Activated naive CD4-positive, alpha-beta T cell treated with anti-CD3 and anti-CD28 coated beads, Interleukin-2, amount 10 ng/mL, durations not matched to agents 7 days and 5 days (primary cell): ENCODE data around the gene APOA1.

Source experiments
- CTCF ChIA-PET: fragments of 350-600 bp; sonication (Branson Sonifier 250); formaldehyde crosslinking; loops from one replicate; lab custom pipeline; 2021; ENCODE audit warnings: antibody characterized with exemption; lab: Charles Lee
- DNase-seq: peaks from one replicate; pipeline ENCODE4 v3.0.0-alpha.2; 2020
- H3K27ac Mint-ChIP-seq: one replicate; pipeline ENCODE4 v1.8.0; 2021; ENCODE audit warnings: mild to moderate bottlenecking, moderate library complexity, mixed read lengths
- H3K27me3 Mint-ChIP-seq: one replicate; pipeline ENCODE4 v1.8.0; 2021; ENCODE audit warnings: mild to moderate bottlenecking, mixed read lengths
- H3K36me3 Mint-ChIP-seq: one replicate; pipeline ENCODE4 v1.8.0; 2021; ENCODE audit warnings: mixed read lengths
- H3K4me1 Mint-ChIP-seq: one replicate; pipeline ENCODE4 v1.8.0; 2021; ENCODE audit warnings: mixed read lengths
- H3K4me3 Mint-ChIP-seq: one replicate; pipeline ENCODE4 v1.8.0; 2021; ENCODE audit warnings: mild to moderate bottlenecking, moderate library complexity, mixed read lengths
- H3K9me3 Mint-ChIP-seq: one replicate; pipeline ENCODE4 v1.8.0; 2021; ENCODE audit warnings: mixed read lengths

APOA1 gene

DNA sequence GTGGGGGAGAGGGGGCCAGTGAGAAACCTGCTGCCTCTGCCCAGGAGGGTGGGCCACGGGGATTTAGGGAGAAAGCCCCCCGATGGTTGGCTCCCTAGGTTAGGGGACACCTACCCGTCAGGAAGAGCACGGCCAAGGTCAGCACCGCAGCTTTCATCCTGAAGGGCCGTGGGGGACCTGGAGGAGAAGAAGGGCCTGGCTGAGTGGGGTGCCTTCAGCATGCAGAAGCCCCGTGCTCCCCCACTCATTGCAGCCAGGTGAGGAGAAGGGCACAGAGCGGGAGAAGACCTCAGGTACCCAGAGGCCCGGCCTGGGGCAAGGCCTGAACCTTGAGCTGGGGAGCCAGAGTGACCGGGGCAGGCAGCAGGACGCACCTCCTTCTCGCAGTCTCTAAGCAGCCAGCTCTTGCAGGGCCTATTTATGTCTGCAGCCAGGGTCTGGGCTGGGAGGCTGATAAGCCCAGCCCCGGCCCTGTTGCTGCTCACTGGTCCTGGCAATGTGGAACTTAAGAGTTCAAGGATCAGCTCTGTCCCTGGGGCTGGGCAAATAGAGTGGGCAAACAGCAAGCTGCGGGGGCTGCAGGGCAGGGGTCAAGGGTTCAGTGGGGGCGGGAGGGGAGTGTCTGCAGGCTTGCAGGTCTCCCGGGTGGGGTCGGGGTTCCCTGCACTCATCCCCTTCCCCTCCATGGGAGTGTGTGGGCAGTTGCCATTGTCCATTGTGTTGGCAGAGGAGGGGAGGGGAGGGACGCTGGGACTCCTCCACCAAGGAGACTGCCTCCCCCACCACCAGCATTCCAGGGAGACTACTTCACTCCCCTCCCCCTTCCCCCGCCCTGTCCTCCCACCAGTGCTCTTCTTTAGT is at the start of gene APOA1:
APOA1 (minus strand) TSS at position 392 of the 861 bp plus-strand sequence; CDS start at position 157, 235 bp downstream.
- CTCF ChIA-PET = interaction anchor here (1.1 to 8.5 kb wide), 10 partner anchors 11 to 390 kb away, joined by 3 to 139 read pairs (median 18); partner anchors contain the start of genes APOA5 and ZPR1
- DNase-seq = no peak
- H3K4me1 Mint-ChIP-seq = peaks cover 21% of the 10 kb centered on the region
- H3K27me3 Mint-ChIP-seq = peaks cover 30% of the 10 kb centered on the region
- H3K9me3 Mint-ChIP-seq = no peaks in the 10 kb centered on the region
- H3K36me3 Mint-ChIP-seq = no peaks in the 10 kb centered on the region
- no peak within 1 kb of the TSS for H3K4me3 Mint-ChIP-seq
- H3K27ac Mint-ChIP-seq = no peak within 1 kb of the TSS

DNA sequence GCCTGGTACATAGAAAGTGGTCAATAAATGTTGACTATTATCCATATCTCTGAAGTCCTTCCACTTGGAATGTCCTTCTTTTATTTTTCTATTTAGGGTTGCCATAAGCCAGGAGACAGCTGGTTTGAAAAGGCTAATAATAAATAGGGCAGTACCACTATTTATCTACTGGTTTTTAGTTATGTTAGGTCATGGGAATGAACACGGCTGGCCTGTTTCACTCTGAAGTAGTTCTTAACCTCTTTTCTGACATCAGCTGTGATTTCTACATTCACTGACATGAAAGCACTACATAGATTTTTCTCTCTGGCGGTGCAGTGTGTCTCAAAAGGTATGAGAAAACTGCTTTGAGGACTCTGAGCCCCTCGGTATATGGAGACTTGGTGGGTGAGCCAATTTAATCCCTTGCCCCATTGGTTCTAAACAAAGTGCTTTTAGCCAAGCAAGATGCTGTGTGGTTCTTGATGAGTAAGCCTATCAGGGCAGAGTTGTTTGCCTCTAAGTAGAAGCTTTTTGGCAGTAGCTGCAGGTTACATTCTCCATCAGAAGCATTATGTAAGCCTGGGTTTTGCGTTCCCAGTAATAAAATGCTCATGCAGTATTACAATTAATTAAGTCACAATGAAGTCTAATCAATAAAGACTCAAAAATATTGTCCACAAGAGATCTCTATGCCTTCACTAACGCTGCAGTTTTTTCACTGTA is 48.7 kb upstream of the APOA1 start:
- Mint-ChIP-seq H3K27ac (peak overlapping the region; percentile 47), H3K4me1 (peaks cover 15% of the 10 kb centered on the region), H3K9me3 (no peaks in the 10 kb centered on the region), H3K27me3 (no peaks in the 10 kb centered on the region), H3K36me3 (peaks cover 4% of the 10 kb centered on the region), H3K4me3 (no peak overlapping the region)
- CTCF ChIA-PET = no interaction called here
- DNase-seq = no peak

DNA sequence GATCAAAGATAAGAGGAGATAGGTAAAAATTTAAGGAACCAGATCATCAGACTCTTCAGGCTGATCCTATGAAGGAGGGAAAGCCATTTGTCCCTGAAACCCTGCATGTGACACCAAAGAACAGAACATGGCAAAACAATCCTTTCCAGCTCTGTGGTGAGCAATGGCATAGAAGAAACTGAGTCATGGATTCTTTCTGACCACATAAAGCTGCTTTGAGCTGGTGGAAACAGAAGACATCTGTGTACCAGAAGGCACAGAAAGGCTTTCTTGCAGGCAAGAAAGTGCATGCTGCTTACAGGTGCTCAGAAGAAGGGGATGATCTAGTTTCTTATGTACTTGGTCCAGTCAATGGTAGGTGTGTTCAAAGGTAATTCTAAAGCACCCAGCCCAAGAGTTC is 45.0 kb upstream of the APOA1 start:
- Mint-ChIP-seq H3K36me3 (peaks cover 7% of the 10 kb centered on the region), H3K9me3 (no peaks in the 10 kb centered on the region), H3K27ac (no peak overlapping the region), H3K27me3 (no peaks in the 10 kb centered on the region), H3K4me1 (peaks cover 3% of the 10 kb centered on the region), H3K4me3 (no peak overlapping the region)
- CTCF ChIA-PET = interaction anchor here (0.7 to 4.7 kb wide), 4 partner anchors 46 to 224 kb away, joined by 3 to 54 read pairs (median 4); no protein-coding TSS in a partner anchor
- no peak for DNase-seq

DNA sequence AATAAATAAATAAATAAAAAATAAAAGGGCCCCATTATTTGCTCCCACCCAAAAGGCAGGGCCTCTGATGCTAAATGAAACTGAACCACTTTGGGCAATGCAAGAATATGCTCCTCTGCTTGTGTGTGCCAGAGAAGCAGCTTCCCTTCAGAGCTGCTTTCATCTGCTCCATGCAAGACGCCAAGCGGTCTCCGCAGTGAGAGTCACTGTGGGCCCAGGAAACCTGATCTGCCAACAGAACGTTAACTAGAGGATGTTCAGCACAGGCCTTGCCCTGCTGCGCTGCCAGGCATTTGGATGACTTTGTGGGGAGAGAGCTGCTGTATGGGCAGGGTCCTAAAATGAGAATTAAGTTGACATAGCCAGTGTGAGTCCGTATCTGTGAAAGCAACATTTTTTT is 43.7 kb upstream of the APOA1 start:
- no peak for DNase-seq
- no peaks in the 10 kb centered on the region for H3K9me3 Mint-ChIP-seq
- H3K36me3 Mint-ChIP-seq = peaks cover 4% of the 10 kb centered on the region
- no peaks in the 10 kb centered on the region for H3K27me3 Mint-ChIP-seq
- H3K27ac Mint-ChIP-seq = no peak overlapping the region
- H3K4me1 Mint-ChIP-seq = peaks cover 3% of the 10 kb centered on the region
- H3K4me3 Mint-ChIP-seq = no peak overlapping the region
- CTCF ChIA-PET = interaction anchor here (0.6 to 4.7 kb wide), 9 partner anchors 10 to 225 kb away, joined by 3 to 54 read pairs (median 8); no protein-coding TSS in a partner anchor

DNA sequence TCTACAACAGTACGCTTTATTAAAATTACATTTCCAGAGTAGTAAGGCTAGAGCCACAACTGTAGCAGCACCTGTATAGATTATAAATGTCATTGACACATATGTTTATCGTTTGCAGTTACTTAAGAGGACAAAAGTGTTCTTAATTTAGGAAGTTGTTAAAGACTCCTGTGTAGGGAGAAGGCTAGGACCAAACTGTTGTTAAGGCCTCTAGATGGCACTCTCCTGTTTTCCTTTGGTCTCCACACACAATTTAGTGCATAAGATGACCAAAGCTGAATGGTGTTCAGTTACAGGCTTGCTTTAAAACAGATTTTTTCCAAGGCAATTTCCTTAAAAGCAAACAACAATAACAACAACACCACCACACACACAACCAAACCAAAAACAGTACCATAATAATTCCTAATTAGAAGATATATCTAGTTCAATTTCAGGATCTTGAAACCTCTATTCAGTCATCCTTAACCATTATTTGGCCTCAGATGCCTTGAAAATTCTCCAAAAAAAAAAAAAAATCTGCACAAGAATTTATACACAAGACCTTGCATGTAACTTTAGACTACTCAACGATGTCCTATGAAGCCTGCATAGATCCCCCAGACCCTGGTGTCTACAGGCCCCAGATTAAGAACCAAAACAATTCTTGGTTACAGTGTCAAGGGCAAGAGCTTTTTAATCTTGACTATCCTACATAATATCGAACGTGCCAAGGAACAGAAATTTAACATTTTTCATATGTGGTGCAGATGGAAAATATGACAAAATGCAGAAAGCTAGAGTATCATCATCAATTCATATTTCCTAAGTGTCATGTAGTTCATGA is 42.6 kb upstream of the APOA1 start:
- Mint-ChIP-seq H3K36me3 (peaks cover 10% of the 10 kb centered on the region), H3K4me3 (no peak overlapping the region), H3K27ac (no peak overlapping the region), H3K9me3 (no peaks in the 10 kb centered on the region), H3K27me3 (no peaks in the 10 kb centered on the region), H3K4me1 (peaks cover 3% of the 10 kb centered on the region)
- peak; percentile 38 for DNase-seq
- CTCF ChIA-PET = interaction anchor here (0.8 to 4.7 kb wide), 24 partner anchors 8 to 341 kb away, joined by 3 to 54 read pairs (median 4); partner anchors contain the start of gene APOA5

DNA sequence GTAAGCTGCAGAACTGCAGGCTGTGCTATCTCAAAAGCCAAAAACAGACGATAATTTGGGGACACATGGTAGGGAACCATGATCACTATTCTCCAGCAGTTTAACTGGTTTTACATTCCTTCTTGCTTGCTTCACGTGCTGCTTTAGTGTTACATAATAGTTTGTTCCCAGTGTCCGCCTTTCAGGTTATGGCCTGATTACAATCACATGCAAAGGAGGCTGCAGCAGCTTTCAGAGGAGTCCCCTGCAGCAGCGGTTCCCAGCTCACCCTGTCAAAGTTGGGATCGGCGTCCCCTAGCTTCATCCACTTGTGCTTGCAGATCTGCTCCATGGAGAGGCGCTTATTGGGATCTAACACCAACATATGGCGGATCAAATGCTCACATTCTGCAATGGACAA is 39.2 kb upstream of the APOA1 start:
- CTCF ChIA-PET = interaction anchor here (1.2 to 1.5 kb wide), 2 partner anchors 85 to 229 kb away, joined by 3 to 7 read pairs; partner anchors contain the start of gene APOA5
- DNase-seq = no peak
- no peaks in the 10 kb centered on the region for H3K27me3 Mint-ChIP-seq
- H3K4me3 Mint-ChIP-seq = no peak overlapping the region
- peaks cover 3% of the 10 kb centered on the region for H3K4me1 Mint-ChIP-seq
- H3K9me3 Mint-ChIP-seq = no peaks in the 10 kb centered on the region
- H3K27ac Mint-ChIP-seq = no peak overlapping the region
- peaks cover 35% of the 10 kb centered on the region for H3K36me3 Mint-ChIP-seq

DNA sequence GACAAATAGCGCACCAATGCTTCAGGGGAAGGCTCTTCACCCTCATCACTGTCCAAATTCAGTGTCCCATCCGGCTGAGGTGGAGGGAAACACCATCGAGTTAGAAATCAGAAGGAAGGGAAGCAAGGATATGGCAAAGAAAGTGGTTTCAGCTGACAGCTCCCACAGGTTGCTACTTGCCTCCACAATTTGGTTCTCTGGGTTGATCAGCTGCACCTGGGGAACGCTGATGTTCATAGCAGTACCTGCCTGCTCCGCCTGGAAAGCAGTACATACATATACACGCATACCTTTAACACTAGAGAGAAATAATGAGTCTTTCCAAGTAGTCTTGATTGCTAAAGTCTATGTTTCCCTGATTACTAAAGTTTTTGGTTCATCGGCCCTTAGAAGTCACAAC is 37.8 kb upstream of the APOA1 start:
- Mint-ChIP-seq H3K36me3 (peaks cover 41% of the 10 kb centered on the region), H3K27ac (no peak overlapping the region), H3K9me3 (no peaks in the 10 kb centered on the region), H3K4me1 (peaks cover 5% of the 10 kb centered on the region), H3K27me3 (no peaks in the 10 kb centered on the region), H3K4me3 (no peak overlapping the region)
- CTCF ChIA-PET = no interaction called here
- no peak for DNase-seq

DNA sequence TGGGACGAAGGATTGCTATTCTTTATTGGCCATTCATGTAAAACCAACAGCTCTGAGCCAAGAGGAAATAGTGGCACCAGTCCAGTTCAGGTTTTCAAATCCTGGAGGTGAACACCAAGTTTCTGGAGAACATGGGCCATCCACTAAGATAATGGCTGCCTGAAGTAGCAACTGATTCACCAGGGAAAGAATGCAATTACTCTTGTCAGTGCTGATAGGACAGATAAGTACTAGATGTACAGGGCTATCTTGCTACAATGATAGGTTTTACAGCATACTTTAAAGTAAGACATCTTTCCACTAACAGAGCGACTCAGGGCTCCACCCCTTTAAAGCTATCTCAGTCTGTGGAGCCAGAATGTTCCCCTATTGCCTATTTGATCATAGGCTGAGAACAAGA is 36.8 kb upstream of the APOA1 start:
- CTCF ChIA-PET = interaction anchor here (0.9 to 2.1 kb wide), 3 partner anchors 16 to 231 kb away, joined by 3 to 8 read pairs (median 5); no protein-coding TSS in a partner anchor
- Mint-ChIP-seq H3K27ac (peak overlapping the region; percentile 46), H3K27me3 (no peaks in the 10 kb centered on the region), H3K36me3 (peaks cover 49% of the 10 kb centered on the region), H3K4me3 (no peak overlapping the region), H3K4me1 (peaks cover 2% of the 10 kb centered on the region), H3K9me3 (no peaks in the 10 kb centered on the region)
- no peak for DNase-seq

DNA sequence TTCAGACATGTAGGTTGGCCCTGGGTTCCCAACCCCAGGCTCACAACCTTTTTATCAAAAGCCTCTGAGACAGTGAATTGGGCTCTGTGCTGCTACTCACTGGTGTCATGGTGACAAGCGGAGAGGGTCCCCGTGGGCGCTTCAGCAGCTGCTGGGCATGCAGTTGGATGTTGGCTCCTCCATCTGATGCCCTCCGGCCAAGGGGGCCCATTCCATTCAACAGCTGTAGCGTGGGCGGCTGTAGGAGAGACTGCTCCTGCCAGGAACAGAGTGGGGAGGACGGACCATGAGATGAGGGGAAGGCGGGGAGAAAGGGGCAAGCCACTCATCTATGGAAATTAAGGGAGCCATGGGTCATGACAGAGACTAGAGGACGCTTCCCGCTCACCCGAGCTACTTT is 36.0 kb upstream of the APOA1 start:
- H3K4me3 Mint-ChIP-seq = no peak overlapping the region
- no peak overlapping the region for H3K27ac Mint-ChIP-seq
- H3K36me3 Mint-ChIP-seq = peaks cover 52% of the 10 kb centered on the region
- no peaks in the 10 kb centered on the region for H3K9me3 Mint-ChIP-seq
- H3K4me1 Mint-ChIP-seq = peaks cover 2% of the 10 kb centered on the region
- H3K27me3 Mint-ChIP-seq = no peaks in the 10 kb centered on the region
- DNase-seq = no peak
- CTCF ChIA-PET = interaction anchor here (0.9 to 2.1 kb wide), 4 partner anchors 17 to 232 kb away, joined by 3 to 8 read pairs (median 4); partner anchors contain the start of gene APOA5

DNA sequence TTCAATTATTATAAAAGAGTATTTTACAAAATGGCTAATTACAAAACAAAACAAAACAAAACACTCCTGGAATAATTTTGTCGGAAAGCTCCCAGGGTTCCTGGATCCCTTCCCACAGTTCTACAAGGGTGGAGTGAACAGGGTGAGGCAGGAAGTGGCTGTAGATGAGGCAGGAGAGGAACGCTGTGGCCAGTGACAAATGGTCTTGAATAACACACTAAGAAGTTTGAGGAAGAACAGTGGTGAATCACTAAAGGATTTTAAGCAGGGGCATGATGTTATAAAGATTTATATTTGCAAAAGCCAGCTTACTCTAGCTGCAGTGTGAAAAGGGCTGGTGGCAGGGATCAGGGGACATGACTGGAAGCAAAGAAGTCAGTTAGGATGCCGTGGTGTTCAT is 33.8 kb upstream of the APOA1 start:
- peaks cover 67% of the 10 kb centered on the region for H3K36me3 Mint-ChIP-seq
- H3K27ac Mint-ChIP-seq = peak overlapping the region; percentile 3
- DNase-seq = no peak
- H3K9me3 Mint-ChIP-seq = no peaks in the 10 kb centered on the region
- H3K27me3 Mint-ChIP-seq = no peaks in the 10 kb centered on the region
- peaks cover 2% of the 10 kb centered on the region for H3K4me1 Mint-ChIP-seq
- CTCF ChIA-PET = interaction anchor here (0.6 kb wide), 1 partner anchor 262 kb away, joined by 3 read pairs; no protein-coding TSS in a partner anchor
- no peak overlapping the region for H3K4me3 Mint-ChIP-seq

DNA sequence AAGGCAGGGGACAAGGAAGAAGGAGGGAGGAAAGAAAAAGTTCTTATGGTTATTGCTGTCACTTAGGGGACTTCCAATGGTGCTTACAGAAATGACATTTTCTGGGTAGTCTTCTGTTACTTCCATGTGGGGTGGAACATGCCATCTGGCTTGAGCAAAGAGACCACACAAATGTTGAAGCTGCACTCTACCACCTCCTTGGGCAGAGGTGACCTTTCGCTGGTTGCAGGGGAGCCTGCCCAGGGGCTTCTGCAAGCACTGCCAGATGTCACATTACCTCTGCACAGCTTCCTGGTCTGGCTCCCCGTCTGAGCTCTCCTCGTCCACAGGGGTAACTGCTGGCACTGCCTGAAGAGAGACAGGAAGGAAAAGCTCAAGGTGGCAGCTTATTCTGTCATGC is 32.6 kb upstream of the APOA1 start:
- DNase-seq = no peak
- no peaks in the 10 kb centered on the region for H3K9me3 Mint-ChIP-seq
- H3K36me3 Mint-ChIP-seq = peaks cover 68% of the 10 kb centered on the region
- no peak overlapping the region for H3K4me3 Mint-ChIP-seq
- CTCF ChIA-PET = interaction anchor here (1.9 kb wide), 1 partner anchor 10 kb away, joined by 8 read pairs; no protein-coding TSS in a partner anchor
- H3K4me1 Mint-ChIP-seq = peaks cover 2% of the 10 kb centered on the region
- no peak overlapping the region for H3K27ac Mint-ChIP-seq
- no peaks in the 10 kb centered on the region for H3K27me3 Mint-ChIP-seq

DNA sequence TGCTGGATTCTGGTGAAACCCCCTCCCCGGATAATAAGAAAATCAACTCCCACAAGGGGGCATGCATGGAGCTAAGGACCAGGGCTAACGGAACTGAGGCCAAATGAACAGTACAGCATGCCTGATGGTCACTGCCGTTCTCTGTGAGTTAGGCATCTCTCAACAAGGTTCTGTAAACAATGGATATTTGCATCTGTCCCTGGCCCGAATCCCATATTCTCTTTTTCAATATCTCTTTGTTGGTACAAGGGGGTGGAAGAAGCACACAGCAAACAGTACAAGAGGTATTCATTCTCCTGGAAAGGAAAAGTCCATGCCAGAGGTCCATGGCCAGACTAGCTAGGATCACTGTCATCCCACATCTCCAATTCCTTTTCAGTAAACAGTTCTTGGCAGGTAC is 32.2 kb upstream of the APOA1 start:
- H3K27ac Mint-ChIP-seq = no peak overlapping the region
- CTCF ChIA-PET = interaction anchor here (1.9 kb wide), 1 partner anchor 10 kb away, joined by 8 read pairs; no protein-coding TSS in a partner anchor
- no peak for DNase-seq
- peaks cover 2% of the 10 kb centered on the region for H3K4me1 Mint-ChIP-seq
- no peak overlapping the region for H3K4me3 Mint-ChIP-seq
- H3K36me3 Mint-ChIP-seq = peaks cover 67% of the 10 kb centered on the region
- no peaks in the 10 kb centered on the region for H3K9me3 Mint-ChIP-seq
- H3K27me3 Mint-ChIP-seq = no peaks in the 10 kb centered on the region

DNA sequence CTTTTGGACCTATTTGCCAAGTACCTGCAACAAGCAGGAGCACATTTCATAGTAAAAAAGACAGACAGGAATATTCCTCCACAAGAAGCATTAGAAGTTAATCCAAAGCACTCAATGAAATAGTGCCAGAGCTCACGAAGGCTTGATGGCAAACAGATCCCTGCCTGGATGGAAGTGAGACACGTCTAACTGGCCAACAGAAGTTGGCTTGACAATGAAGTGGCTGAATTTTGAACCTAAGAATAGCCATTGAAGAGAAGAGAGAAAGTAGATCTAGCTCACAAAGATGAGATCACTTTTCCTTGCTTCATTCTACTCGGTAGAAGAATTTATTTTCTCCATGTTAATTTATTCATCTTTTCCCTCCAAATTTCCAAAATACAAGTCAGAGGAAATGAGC is 30.6 kb upstream of the APOA1 start:
- Mint-ChIP-seq H3K36me3 (peaks cover 64% of the 10 kb centered on the region), H3K4me1 (peaks cover 2% of the 10 kb centered on the region), H3K27ac (no peak overlapping the region), H3K9me3 (no peaks in the 10 kb centered on the region), H3K4me3 (no peak overlapping the region), H3K27me3 (no peaks in the 10 kb centered on the region)
- CTCF ChIA-PET = interaction anchor here (1.1 to 1.8 kb wide), 2 partner anchors 32 to 77 kb away, joined by 4 to 5 read pairs; partner anchors contain the start of gene APOA5
- no peak for DNase-seq
